ENCODE measurements around the gene SFN. TPM values are rescaled to one million over a fixed set of nuclear protein-coding genes. Genes with fewer than 3 reads are reported as not detected.

SFN gene
- total and polyA plus RNA-seq, 2 of the 13 experiments (the other 11 are each of a cell fraction or from before 2014, with no cell fraction given) = 4.3 to 5.6 TPM

GRCh38 chr1:26900001-26900814 lies 37.3 kb downstream of the SFN start, which contains the start of gene GPATCH3 (continued):
- TF ChIP-seq ZNF883 (CRISPR knock-in tag; IDR thresholded peaks at IDR 0.05; ENCODE audit: not compliant biosample characterization) = peak; percentile 48
- TF ChIP-seq ZNF674 (CRISPR knock-in tag; IDR thresholded peaks at IDR 0.05; ENCODE audit: low read depth) = no peak
- TF ChIP-seq ZNF616 (CRISPR knock-in tag; IDR thresholded peaks at IDR 0.05; ENCODE audit: low read depth) = no peak
- TF ChIP-seq ZNF350 (CRISPR knock-in tag; IDR thresholded peaks at IDR 0.05; ENCODE audit: borderline replicate concordance, low read depth) = no peak; the same call in 1 of the 2 replicates
- no peak for TF ChIP-seq CREB1 (IDR thresholded peaks at IDR 0.05)
- TF ChIP-seq CREB1 (CRISPR knock-in tag; IDR thresholded peaks at IDR 0.05) = peak; percentile 76
- no peak for TF ChIP-seq NR3C1 (CRISPR knock-in tag; IDR thresholded peaks at IDR 0.05)
- TF ChIP-seq ZBTB40 (IDR thresholded peaks at IDR 0.05) = no peak
- peak; percentile 76; the same call in 1 of the 2 replicates for TF ChIP-seq ZBTB40 (CRISPR knock-in tag; IDR thresholded peaks at IDR 0.05)
- no peak for TF ChIP-seq SNAI1 (CRISPR knock-in tag; IDR thresholded peaks at IDR 0.05; ENCODE audit: borderline replicate concordance)
- TF ChIP-seq RARG (CRISPR knock-in tag; IDR thresholded peaks at IDR 0.05; ENCODE audit: low read depth) = no peak
- no peak for TF ChIP-seq JUN (CRISPR knock-in tag; IDR thresholded peaks at IDR 0.05)
- TF ChIP-seq THYN1 (CRISPR knock-in tag; IDR thresholded peaks at IDR 0.05; ENCODE audit: borderline replicate concordance, low read depth) = 0 out of 2 replicates have a peak, but pooled peaks have one; percentile 70
- TF ChIP-seq ZNF567 (CRISPR knock-in tag; IDR thresholded peaks at IDR 0.05; ENCODE audit: borderline replicate concordance) = no peak
- peak; percentile 99 for TF ChIP-seq PHF20 (CRISPR knock-in tag; IDR thresholded peaks at IDR 0.05)
- peak; percentile 92 for TF ChIP-seq KMT2B (CRISPR knock-in tag; IDR thresholded peaks at IDR 0.05)
- no peak; the same call in 1 of the 2 replicates for TF ChIP-seq NCOR1 (IDR thresholded peaks at IDR 0.05; ENCODE audit: borderline replicate concordance, low read length)
- TF ChIP-seq ZNF503 (CRISPR knock-in tag; IDR thresholded peaks at IDR 0.05) = no peak; the same call in 1 of the 2 replicates

All from HepG2 (cell line).